Thoracic aorta (tissue), 2 donors: Measurements from ENCODE around the gene MDGA2. TPM values are rescaled to one million over a fixed set of nuclear protein-coding genes. Genes with fewer than 3 reads are reported as not detected.

Experiments
- ATAC-seq: fragments of 150-250 bp; one replicate; pipeline ENCODE4 v1.8.0; 2017; ENCODE audit warnings: low read depth; ENCODE audit not compliant: insufficient number of reproducible peaks, low FRiP score
- DNase-seq: peaks from one replicate; pipeline ENCODE4 v3.0.0-alpha.2; 2020; ENCODE audit warnings: low spot score
- H3K27ac ChIP-seq, 2 donors: fragments of 200-600 bp; sonication (generic); 1 replicate in 1 of 2; 2 replicates in 1 of 2; pipeline ENCODE4 v1.5.1; 2016; ENCODE audit warnings: mild to moderate bottlenecking in 2 of 2, moderate library complexity in 2 of 2
- H3K27me3 ChIP-seq: fragments of 200-600 bp; sonication (generic); replicated peaks from 2 replicates; pipeline ENCODE4 v1.6.0; 2016; ENCODE audit warnings: mild to moderate bottlenecking; ENCODE audit not compliant: insufficient read depth
- H3K36me3 ChIP-seq: fragments of 200-600 bp; sonication (generic); one replicate; pipeline ENCODE4 v1.5.1; 2016
- H3K4me1 ChIP-seq, 2 donors: fragments of 200-600 bp; sonication (generic); 1 replicate in 1 of 2; 2 replicates in 1 of 2; pipeline versions ENCODE4 v1.5.1 to v1.6.0; 2016; ENCODE audit warnings: low read depth in 2 of 2, mild to moderate bottlenecking in 1 of 2; ENCODE audit not compliant: control insufficient read depth in 1 of 2
- H3K4me3 ChIP-seq: fragments of 200-600 bp; sonication (generic); 2 replicates; pipeline ENCODE4 v1.5.1; 2016; ENCODE audit warnings: mild to moderate bottlenecking
- H3K9me3 ChIP-seq: fragments of 200-600 bp; sonication (generic); 2 replicates; pipeline ENCODE4 v1.5.1; 2016
- CTCF ChIP-seq: fragments of 200-600 bp; sonication (generic); IDR thresholded peaks from one replicate; pipeline ENCODE4 v1.5.1; 2019; ENCODE audit warnings: antibody characterized with exemption
- total RNA-seq, 2 donors: library from RNA; depleted of rRNA; stranded (reverse); fragments of >200 nt; gene quantifications; one replicate each; pipeline versions ENCODE4 v1.1.0 to v1.2.3, GENCODE V29; 2016

Gene MDGA2
- total RNA-seq, 2 donors from 2014 or later: not detected

GRCh38 chr14:46902837-46903236, 772.6 kb downstream of the MDGA2 start:
- ATAC-seq: no peak
- no peak for DNase-seq
- no peaks in the 10 kb centered on the region for H3K36me3 ChIP-seq
- no peak for TF ChIP-seq CTCF
- no peak overlapping the region for H3K4me3 ChIP-seq
- no peaks in the 10 kb centered on the region for H3K27me3 ChIP-seq
- H3K27ac ChIP-seq: no peak overlapping the region
- H3K4me1 ChIP-seq: no peaks in the 10 kb centered on the region
- H3K9me3 ChIP-seq: no peaks in the 10 kb centered on the region

- no peaks in the 10 kb centered on the region for H3K27me3 ChIP-seq
- no peak for TF ChIP-seq CTCF
- H3K9me3 ChIP-seq: no peaks in the 10 kb centered on the region
- H3K27ac ChIP-seq: no peak overlapping the region
- DNase-seq: no peak
- H3K36me3 ChIP-seq: no peaks in the 10 kb centered on the region
- no peaks in the 10 kb centered on the region for H3K4me1 ChIP-seq
- ATAC-seq: no peak
- H3K4me3 ChIP-seq: no peak overlapping the region
Measured at GRCh38 chr14:46894476-46894875, 780.9 kb downstream of the MDGA2 start.

GRCh38 chr14:46887144-46887543, 788.3 kb downstream of the MDGA2 start:
- no peaks in the 10 kb centered on the region for H3K36me3 ChIP-seq
- H3K4me3 ChIP-seq: no peak overlapping the region
- DNase-seq (no peak), ATAC-seq (no peak)
- H3K27ac ChIP-seq: no peak overlapping the region
- no peaks in the 10 kb centered on the region for H3K27me3 ChIP-seq
- H3K9me3 ChIP-seq: no peaks in the 10 kb centered on the region
- TF ChIP-seq CTCF: no peak
- no peaks in the 10 kb centered on the region for H3K4me1 ChIP-seq

GRCh38 chr14:46885566-46885965, 789.8 kb downstream of the MDGA2 start:
- no peak overlapping the region for H3K4me3 ChIP-seq
- ATAC-seq: no peak
- H3K27me3 ChIP-seq: no peaks in the 10 kb centered on the region
- no peaks in the 10 kb centered on the region for H3K36me3 ChIP-seq
- no peak for DNase-seq
- no peak overlapping the region for H3K27ac ChIP-seq
- no peaks in the 10 kb centered on the region for H3K4me1 ChIP-seq
- TF ChIP-seq CTCF: no peak
- H3K9me3 ChIP-seq: no peaks in the 10 kb centered on the region

GRCh38 chr14:46861753-46862152, 813.7 kb downstream of the MDGA2 start:
- ATAC-seq: no peak
- Histone ChIP-seq H3K4me3 (no peak overlapping the region), H3K4me1 (no peaks in the 10 kb centered on the region), H3K27me3 (no peaks in the 10 kb centered on the region), H3K27ac (no peak overlapping the region), H3K9me3 (no peaks in the 10 kb centered on the region), H3K36me3 (no peaks in the 10 kb centered on the region)
- no peak for DNase-seq
- TF ChIP-seq CTCF: no peak
